CD4-positive, alpha-beta T cell treated with Interleukin-2 at 100 ng/mL for 4 hours (primary cell): ENCODE results near the gene LRRC74A.

Experiments used
- DNase-seq: peaks from one replicate; pipeline ENCODE4 v3.0.0-alpha.2; 2020; ENCODE audit warnings: low spot score

Gene LRRC74A

GRCh38 chr14:76826122-76826521, at the start of gene LRRC74A:
Gene LRRC74A (plus strand): TSS chr14:76826408. CDS start chr14:76826698, 290 bp downstream.
- no peak for DNase-seq

DNA sequence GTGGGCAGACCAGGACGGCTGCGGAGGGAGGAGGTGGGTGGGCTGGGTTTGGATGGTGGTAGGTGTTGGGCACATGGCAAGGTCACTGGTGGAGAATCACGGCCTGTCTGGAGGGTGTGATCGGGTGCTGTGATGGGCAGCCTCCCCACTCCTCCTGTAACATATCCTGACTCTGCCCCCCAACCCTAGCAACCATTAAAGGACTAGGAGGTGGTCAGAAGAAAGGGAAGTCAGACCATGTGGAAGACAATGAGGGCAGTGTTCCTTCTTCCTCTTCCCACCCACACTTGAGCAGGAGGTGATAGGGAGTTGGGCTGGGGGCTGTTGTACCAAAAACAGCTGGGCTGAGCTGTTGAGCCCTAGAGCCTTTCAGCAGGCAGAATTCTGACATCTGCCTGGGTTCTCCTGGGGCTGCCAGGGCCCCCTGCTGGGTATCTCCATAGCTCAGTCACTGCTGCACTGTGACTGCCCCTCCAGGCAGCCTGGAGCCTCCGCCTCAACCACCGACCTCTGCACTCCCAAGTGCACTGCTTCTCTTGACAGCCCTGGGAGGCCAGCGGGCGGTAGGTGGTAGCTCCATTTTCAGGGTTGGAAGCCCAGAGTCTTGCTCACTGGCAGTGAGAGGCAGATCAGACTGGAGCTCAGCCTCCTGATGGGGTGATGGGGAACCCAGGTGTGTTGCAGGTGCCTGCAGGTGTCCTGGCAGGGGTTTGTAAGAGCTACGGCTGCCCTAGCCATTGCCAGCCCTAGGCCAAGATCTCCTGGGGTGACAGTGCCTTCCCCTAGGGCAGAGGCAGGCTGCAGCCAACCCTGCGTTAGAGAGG, 49.6 kb upstream of the LRRC74A start:
- DNase-seq, result no peak

- DNase-seq, result no peak
These were observed 48.5 kb upstream of the LRRC74A start for GRCh38 chr14:76777721-76778120.

DNA sequence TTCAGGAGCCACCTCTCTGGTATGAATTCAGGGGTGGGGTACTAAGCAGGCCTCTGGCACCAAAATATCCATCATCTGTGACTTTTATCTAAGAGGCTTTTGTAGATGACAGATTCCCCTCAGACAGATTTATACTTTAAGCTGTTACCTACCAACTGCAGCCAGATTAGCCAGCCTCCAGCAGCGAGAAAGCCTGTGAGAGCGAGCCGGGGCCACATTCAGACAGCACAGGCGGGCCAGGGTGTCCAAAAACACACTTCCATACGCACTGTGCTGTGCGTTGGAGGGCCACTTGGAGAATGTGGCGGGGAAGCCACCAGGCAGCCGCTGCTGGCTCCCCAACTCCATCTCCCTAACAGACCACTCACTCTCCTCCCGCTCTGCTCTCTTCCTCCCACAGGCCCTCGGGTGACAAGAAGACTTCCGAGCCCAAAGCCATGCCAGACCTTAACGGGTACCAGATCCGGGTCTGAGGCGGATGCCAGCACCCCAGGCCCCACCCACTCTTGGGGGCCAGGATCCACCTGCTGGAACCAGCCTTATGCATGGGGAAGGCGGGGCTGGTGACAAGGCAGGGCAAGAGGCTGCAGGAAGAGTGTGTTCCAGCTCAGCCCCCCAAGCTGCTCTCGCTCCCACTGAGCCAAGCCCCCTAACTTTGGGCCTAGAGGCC, 47.5 kb upstream of the LRRC74A start:
- no peak for DNase-seq

GRCh38 chr14:76779221-76780057, 46.8 kb upstream of the LRRC74A start:
- no peak for DNase-seq

DNA sequence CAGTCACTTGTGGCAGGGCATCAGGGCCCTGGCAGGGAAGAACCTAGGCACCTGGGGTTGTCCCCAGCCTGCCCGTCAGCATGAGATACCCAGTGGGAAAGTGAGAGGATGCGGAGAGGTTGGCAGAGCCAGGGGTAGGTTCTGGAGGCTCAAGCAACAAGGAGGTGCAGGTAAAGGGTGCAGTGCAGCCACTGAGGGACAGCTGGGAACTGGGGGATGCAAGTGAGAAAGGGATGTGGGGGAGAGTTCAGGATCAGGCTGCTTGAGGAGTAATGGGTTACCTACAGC, 46.2 kb upstream of the LRRC74A start:
- DNase-seq, result no peak

- no peak for DNase-seq
These were observed 45.8 kb upstream of the LRRC74A start for GRCh38 chr14:76780360-76780759.

DNA sequence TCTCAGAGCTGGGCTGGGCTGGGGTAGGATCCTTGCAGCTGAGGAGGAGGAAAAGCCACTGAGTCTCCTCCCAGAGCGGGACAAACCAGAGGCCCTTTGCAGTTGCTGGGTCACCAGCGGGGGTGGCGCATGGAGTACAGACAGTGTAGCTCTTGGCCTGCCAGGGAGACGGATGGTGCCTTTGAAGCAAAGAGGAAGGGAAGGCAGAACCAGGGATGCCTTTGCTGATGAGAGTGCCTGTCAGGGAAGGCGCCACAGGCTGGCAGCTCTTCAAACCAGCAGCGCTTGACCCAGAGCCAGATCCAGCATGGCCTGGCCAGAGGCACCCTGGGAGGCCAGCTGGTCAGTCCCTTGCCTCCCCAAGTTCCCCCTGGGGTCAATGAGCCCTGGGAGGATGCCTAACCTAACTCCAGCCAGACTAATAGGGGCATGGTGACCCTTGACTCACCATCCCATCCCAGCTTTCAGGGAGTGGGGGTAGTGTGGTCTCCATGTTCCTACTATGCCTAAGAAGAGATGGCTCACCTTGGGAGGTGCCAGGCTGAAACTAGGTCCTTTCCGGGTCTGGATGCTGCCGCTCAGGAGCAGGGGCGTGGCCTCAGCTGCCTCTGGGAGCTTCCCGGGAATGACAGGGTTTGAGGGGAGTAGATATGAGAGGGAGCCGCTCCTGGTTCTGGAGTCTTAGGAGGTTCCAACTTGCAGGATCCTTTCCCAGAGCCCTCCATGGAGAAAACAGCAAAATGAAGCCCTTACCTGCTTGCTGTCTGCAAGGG, 45.1 kb upstream of the LRRC74A start:
- no peak for DNase-seq

DNA sequence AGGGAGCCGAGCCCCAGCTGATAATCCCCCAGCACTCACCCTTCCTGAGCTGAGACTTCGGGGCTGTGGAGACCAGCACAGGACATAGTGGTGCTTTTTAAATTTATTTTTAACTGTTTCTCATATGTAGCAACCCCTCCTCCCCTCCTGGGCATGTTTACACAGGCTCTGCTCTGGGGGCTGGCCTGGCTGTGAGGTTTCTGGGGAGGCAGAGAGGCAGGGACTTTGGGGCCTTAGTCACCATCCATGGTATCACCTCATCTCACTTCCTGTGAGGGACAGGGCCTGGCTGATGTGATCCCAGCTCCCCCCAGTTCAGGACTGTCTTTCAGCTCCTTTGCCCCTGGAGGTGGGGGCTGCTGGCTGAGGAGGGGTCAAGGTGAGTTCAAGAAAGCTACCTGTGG, 44.6 kb upstream of the LRRC74A start:
- no peak for DNase-seq

DNA sequence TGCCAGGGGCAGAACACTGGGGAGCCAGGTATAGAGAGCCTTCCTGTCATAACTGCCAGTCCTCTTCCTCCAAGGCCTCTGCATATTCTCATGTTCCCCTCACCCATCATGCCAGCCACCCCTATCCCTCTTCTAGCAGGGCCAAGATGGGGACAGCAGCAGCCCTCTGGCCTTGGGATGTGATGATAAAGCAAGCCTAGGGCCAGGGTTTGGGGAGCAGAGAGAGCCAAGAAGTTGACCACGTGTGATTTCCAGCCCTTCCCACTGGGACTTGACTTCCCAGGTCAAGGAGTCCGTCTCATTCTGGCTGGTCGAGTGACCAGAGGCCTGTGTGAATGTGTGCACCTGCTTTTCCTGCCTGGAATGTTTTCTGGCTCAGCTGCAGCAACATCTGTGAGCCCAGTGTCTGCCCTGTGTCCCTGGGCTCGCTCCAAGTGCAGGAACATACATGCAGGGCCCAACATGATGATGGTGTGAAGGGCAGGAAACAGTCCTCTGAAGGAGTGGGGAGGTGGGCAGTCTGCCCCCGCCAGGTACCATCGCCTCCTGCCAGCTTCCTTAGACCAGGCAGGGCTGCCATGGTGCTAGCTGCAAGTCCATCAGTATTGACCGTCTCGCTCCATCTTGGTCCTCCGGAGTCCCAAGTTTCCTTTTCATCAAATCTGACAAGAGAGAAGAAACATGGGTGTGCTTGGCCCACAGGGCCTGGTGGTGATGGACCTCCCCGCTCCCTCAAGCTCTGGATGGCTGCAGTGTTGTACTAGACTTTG, 43.9 kb upstream of the LRRC74A start:
- DNase-seq, result no peak

GRCh38 chr14:76782885-76783566, 43.2 kb upstream of the LRRC74A start:
- no peak for DNase-seq

GRCh38 chr14:76784266-76784874, 41.8 kb upstream of the LRRC74A start:
- DNase-seq, result no peak

GRCh38 chr14:76784881-76785280, 41.3 kb upstream of the LRRC74A start:
- peak; percentile 71 for DNase-seq

DNA sequence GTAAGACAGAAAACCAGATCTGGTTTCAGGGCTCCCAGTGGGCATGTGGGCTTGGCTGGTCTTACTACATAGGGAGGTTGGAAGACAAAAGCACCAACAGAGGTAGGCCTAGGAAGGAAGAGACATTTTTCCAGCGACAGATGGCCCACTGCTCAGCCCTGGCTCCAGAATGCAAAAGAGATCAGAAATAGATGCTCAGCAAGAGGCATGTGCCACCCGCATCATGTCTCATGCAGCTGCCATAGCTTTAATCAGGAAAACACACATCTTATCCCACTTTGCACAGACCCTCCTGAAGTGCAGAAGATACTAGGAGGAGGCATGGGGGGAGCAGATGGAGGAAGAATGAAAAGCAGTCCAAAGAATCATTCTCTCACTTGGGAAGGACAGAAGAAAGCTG, 39.6 kb upstream of the LRRC74A start:
- DNase-seq, result no peak

- no peak for DNase-seq
These were observed 33.8 kb upstream of the LRRC74A start for GRCh38 chr14:76792422-76792821.

- DNase-seq, result no peak
These were observed 32.9 kb upstream of the LRRC74A start for GRCh38 chr14:76793324-76793723.

DNA sequence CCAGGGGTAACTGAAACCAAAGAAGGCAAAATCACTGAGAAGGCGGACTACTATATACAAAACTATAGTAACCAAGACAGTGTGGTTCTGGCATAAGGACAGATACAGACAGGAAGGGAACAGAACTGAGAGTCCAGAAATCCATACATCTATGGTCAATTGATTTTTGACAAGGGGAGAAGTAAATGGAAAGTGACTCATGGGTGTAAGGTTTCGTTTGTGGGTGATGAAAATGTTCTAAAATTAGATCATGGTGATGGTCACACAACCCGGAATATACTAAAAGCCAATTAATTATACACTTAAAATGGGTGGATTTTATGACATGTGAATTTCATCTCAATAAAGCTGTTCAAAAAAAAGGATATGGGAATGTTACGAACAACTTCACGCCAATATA, 32.3 kb upstream of the LRRC74A start:
- DNase-seq, result no peak

DNA sequence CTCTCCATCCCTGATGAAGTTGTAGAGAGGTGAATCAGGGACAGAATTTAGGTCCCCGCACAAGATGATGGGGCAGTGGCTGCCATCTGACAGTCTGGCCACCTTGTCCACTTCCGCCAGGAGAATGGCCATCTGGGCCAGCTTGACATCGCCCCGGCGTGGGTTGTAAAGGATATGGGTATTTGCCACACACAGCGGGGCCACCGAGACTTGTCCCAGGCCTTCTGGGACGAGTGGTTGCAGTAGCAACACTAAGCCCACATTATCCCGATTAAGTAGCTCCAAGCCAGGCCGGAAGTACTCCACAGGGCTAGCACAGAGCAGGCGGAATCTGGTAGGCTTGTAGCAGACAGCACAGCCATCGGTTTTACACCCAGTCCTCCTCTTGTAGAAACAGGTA, 19.8 kb upstream of the LRRC74A start:
- DNase-seq, result no peak

GRCh38 chr14:76808011-76808410, 18.2 kb upstream of the LRRC74A start:
- DNase-seq, result no peak

- DNase-seq, result no peak
These were observed 17.2 kb upstream of the LRRC74A start for GRCh38 chr14:76808990-76809389.
